Middle frontal gyrus (tissue), 1 donor: ENCODE measurements around the gene SLC27A1.

Experiments
- DNase-seq: peaks from one replicate; pipeline ENCODE4 v3.0.0-alpha.2; 2015; ENCODE audit warnings: low spot score; ENCODE audit errors: extremely low spot score

The SLC27A1 gene

DNA sequence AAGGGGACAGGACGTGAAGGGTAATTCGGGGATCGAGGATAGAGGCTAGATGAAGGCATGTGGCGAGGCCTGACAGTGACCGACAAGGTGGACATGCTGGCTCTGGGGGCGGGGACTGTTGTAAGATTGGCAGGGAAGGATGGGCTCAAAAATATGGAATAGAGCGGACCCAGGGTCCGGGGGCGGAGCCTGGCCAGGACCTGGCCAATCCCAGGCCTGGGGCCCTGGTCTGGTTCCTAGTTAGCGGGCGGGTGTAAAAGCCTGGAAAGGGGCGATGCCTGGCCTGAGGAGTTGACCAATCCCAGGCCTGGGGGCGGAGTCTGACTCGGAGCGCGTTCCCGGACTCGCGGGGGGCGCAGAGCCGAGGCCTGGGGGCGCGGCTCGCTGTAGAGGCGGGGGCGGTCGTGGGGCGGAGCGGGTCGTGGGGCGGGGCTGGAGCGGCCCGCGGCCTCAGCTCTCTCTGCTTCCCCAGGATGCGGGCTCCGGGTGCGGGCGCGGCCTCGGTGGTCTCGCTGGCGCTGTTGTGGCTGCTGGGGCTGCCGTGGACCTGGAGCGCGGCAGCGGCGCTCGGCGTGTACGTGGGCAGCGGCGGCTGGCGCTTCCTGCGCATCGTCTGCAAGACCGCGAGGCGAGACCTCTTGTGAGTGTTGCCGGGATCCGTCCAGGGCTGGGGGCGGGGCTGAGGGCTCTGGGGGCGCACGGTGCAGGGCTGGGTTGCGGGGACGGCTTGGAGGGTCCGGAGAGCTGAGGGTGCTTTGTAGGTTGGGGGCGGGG is at the start of gene SLC27A1:
Gene SLC27A1 (plus strand): TSS at position 457 of the 774 bp plus-strand sequence. CDS start 17 bp downstream, at position 474.
- peak; percentile 100 for DNase-seq

DNA sequence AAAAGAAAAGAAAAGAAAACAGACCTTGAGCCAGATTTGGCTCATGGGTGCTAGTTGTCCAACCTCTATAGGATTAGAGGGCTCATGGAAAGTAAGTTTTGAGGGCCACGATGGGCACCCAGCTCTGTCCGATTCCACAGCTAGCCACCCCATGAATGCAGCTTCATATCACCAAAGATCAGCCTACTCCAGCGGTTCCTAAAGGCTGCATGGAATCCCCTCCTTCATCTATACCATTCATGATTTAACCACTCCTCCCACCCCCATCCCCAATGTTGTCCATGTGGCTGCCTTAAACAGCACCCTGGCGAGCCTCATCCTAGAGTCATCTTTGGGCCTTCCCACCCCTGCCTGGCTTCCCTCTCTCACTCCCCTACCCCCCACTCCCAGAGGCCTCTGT is 48.4 kb upstream of the SLC27A1 start:
- no peak for DNase-seq

DNA sequence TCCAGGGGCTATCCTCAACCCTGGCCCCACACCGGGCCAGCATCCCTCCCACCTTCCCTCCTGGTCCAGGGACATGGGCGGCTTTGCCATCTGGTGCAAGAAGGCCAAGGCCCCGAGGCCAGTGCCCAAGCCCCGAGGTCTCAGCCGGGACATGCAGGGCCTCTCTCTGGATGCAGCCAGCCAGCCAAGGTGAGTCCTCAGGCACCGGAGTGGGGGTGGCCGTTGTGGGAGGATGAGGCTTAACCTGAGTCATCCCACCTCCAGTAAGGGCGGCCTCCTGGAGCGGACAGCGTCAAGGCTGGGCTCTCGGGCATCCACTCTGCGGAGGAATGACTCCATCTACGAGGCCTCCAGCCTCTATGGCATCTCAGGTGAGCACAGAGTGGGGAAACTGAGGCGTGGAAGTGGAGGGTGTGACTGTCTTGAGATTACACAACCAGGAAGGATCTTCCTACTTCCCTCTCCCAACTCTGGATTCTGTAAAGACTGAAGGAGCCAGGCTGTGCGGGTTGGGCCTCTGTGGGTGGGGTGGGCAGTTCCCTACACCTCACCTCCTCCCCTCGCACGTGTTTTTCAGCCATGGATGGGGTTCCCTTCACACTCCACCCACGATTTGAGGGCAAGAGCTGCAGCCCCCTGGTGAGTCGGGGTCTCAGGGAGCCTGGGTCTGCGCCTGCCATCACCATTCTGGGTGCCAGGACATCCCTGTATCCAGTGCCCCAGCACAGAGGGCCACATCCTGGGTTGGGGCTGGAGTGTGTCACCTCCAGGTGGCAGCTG is 46.7 kb upstream of the SLC27A1 start:
- DNase-seq, result no peak

- DNase-seq, result no peak
Measured at GRCh38 chr19:17424743-17425365, 45.5 kb upstream of the SLC27A1 start.

DNA sequence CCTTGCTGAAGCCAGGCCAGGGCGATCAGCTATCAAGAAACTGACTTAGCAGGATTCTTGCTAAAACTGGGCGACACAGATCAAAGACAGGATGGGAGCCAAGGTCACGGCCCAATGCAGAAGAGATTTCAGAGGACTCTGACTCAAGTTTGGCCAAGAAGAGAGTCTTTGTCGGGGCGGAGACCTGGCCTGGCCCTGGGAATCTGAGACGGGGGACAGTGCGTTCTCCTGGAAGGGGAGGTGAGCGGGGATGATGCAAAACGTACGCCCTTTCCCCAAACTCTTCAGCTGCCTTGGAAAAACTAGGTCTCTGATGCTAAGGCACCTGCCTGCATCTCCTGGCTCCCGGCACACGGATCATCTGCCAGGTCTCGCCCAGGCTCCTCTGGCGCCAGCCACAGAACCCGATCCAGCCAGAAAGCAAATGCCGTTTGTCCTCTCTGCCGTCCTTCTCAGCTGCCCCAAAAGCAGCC is 40.6 kb upstream of the SLC27A1 start:
- no peak for DNase-seq

GRCh38 chr19:17431417-17431816 is 38.9 kb upstream of the SLC27A1 start:
- no peak for DNase-seq

GRCh38 chr19:17435218-17435617 is 35.1 kb upstream of the SLC27A1 start:
- DNase-seq, result no peak

DNA sequence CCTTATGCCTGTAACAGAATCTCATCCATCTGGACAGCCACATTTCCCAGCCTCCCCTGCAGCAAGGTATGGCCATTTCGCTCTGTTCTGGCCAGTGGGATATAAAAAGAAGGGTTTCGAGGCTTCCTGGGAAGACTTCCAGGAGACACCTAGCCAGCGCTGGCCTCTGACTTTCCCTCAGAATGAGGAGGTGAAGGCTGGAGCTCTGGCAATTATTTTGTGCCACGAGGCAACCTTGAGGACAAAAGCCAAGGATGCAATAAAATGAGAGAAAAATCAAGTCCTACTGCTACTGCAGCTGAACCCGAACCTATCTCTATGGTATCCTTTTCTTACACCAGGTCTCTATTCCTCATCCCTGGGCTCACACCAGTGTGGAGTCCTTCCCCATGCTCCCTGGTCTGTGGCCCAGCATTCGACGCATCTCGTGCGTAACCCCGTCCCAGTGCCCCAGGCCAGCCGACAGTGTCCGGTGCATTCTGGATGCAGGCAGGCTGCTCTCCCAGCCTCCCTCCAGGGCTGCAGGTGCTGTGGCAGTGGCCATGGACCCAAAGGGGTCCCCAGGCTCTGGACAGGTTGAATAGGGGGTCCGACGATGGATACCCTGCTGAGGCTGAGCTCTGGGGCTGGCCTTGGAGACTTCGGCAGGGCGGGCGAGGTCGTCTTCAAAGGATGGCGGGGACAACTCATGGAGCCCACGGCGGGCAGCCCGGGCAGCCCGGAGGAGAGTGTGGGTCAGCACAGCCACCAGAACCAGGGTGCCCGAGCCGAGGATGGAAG is 34.0 kb upstream of the SLC27A1 start:
- no peak for DNase-seq

GRCh38 chr19:17436874-17437267 is 33.5 kb upstream of the SLC27A1 start:
- no peak for DNase-seq

DNA sequence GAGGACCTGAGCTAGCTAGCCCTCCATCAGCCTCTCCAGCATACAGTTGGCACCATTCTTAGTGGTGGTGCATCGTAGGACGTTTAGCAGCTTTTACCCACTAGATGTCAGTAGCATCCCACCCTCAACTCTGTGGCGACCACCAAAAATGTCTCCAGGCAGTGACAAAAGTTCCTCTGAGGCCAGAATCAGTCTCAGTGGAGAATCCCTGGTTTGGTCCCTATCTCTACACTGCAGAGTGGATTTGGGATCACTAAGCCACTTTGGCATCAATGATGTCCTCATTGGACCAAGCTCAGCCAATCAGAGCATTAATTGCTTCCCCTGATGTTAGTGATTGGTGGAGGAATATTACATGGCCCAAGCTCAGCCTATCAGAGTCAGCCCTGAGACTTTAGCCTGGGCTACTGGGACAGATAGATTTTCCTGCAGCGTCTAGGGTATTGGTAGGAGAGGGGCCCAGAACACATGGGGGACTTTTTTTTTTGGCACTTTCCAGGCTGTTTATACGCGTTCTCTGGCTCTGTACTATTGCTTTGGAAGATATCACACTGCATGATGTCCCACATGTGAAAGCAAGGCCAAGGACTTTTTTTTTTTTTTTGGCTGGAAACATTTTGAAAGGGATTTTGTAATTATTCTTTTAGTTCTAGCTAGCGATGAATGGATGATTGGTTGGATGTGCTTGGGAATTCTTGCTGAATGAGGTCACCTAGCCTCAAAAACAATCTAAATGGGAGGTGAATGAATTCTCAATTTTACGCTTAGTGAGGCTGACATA is 28.9 kb upstream of the SLC27A1 start:
- no peak for DNase-seq

DNA sequence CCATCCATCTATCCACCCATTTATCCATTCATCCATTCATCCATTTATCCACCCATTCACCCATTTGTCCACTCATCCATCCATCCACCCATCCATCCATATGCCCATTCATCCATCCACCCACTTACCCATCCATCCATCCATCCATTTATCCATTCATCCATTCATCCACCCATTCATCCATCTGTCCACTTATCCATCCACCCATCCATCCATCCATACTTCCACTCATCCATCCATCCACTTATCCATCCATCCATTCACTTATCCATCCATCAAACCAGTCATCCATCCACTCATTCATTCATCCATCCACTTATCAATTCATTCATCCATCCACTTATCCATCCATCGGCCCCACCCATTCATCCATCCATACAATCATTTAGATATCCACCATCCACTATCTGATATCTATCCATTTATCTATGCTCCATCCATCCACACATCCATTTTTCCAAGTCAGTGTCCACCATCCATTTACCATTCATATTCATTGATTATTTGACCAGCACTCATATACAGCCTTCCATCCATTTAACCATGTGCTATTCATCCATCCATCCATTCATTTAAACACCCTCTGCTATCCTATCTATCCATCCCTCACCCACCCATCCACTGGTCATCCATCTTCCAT is 24.7 kb upstream of the SLC27A1 start:
- DNase-seq, result no peak

- no peak for DNase-seq
Measured at GRCh38 chr19:17447704-17448130, 22.6 kb upstream of the SLC27A1 start.

DNA sequence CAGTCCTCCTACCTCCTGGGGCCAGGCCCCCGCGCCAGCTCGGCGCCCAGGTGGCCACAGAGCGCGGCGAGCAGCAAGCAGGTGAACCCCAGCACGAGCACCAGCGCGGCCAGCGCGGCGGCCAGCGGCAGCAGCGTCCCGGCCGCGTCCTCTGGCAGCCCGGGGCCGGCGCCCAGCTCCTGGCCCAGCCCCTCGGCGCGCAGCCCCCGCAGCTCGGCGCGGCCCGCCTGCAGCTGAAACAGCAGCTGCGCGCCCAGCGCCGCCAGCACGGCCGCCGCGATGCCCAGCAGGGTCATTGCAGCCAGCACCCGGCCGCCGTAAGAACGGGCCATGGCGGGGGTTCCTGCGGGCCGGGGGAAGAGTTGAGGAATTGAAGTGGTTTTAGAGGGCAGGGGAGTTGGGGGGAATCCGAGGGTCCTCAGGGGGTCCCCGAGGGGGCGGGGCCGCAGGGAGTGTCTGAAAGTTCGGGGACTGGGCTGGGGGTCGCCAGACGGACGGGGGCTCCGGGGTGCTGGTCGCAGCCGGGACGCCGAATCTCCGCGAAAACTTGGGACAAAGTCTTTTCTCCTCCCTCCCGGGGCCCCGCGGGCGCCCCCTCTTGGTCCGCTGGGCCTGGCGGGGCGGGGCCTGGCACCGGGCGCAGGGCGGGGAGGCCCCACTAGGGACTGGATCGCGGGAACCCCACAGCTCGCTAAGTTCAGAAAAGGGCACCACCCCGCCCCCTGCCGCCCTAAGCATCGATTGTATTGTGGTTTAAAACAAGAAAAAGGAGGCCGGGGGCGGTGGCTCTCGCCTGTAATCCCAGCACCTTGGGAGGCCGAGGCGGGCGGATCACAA is 22.0 kb upstream of the SLC27A1 start, which contains the start of gene TMEM221:
Gene TMEM221 (minus strand): TSS at position 538 of the 837 bp plus-strand sequence. CDS start 206 bp downstream, at position 332.
- DNase-seq, result no peak

GRCh38 chr19:17450264-17451075 is 19.9 kb upstream of the SLC27A1 start:
- DNase-seq, result no peak

- no peak for DNase-seq
Measured at GRCh38 chr19:17451820-17452219, 18.5 kb upstream of the SLC27A1 start.

GRCh38 chr19:17454576-17455071 is 15.7 kb upstream of the SLC27A1 start:
- DNase-seq, result no peak

DNA sequence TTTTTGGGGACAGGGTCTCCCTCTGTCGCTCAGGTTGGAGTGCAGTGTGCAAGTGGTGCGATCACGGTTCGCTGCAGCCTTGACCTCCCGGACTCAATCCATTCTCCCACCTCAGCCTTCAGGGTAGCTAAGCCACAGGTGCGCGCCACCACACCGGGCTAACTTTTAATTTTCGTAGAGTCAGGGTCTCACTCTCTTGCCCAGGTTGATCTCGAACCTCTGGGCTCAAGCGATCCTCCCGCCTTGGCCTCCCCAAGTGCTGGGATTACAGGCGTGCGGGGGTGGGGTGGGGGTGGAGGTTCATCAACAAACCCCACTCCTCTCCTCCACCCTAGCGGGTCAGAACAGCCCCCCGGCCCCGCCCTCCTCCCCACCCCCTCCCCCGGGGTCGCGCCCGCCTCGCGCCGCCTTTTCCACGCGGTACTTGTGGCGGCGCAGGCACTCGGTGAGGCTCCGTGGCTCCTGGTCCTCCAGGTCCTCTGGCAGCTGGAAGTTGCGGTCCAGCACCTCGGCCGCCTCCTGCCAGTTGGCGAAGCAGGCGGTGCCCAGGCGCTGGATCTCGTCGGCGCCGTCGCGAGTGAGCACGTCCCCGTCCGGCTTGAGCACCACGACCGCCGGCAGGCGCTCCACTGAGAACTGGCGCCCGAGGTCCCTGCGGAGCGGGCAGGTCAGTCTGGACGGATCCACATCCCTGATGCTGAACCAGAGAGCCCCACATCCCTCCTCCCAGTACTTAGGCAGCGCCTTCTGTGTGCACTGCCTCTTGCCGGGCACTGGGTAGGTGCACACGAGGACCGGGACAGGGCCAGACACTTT is 14.8 kb upstream of the SLC27A1 start:
- DNase-seq, result no peak
